ENCODE measurements around the gene BCL11B.
A peak's percentile ranks its signal among the peaks of the same experiment; 100 is the strongest.

DNA sequence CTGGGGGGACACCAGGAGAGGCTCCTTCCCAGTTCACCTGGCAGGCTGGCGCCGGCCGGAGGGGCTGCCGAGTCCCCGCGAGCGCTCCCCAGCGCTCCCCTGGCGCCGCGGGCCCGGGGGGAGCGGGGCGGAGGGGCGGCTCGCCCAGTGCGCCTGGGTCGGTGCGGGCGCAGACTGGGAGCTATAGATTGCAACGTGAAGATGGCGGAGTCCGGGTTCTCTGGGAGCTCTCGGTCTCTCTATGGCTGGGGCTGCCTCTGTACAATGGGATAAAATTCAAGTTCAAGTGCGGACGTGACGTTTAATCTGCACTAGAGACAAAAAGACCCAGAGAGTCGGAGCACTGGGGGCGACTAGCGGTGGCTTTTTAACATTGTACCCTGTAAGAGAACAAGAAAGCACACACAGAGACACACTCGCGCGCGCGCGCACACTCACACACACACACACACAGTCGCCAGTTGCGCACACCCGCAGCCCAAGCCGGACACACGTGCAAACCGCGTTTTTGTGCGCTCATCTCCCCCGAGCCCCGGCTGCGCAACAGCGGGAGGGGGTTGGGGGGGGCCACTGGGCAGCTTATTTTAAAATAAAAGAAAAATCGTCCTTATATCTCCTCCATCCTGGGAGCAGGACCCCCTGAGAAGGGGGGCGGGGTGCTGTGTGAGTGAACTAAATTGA lies at the start of gene BCL11B:
- TF ChIP-seq, protein P1, sequence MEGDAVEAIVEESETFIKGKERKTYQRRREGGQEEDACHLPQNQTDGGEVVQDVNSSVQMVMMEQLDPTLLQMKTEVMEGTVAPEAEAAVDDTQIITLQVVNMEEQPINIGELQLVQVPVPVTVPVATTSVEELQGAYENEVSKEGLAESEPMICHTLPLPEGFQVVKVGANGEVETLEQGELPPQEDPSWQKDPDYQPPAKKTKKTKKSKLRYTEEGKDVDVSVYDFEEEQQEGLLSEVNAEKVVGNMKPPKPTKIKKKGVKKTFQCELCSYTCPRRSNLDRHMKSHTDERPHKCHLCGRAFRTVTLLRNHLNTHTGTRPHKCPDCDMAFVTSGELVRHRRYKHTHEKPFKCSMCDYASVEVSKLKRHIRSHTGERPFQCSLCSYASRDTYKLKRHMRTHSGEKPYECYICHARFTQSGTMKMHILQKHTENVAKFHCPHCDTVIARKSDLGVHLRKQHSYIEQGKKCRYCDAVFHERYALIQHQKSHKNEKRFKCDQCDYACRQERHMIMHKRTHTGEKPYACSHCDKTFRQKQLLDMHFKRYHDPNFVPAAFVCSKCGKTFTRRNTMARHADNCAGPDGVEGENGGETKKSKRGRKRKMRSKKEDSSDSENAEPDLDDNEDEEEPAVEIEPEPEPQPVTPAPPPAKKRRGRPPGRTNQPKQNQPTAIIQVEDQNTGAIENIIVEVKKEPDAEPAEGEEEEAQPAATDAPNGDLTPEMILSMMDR (IDR thresholded peaks at IDR 0.05; ENCODE audit: low read depth, low read length, missing input control), result peak; percentile 20
- TF ChIP-seq RXRA (IDR thresholded peaks at IDR 0.05) (no peak), MAX (IDR thresholded peaks at IDR 0.05) (no peak), TAF1 (conservative IDR thresholded peaks at IDR 0.05) (no peak), SP1 (IDR thresholded peaks at IDR 0.05) (no peak)

All from liver (tissue), 3 donors.